HepG2 (cell line): ENCODE measurements around the gene REPIN1. TPM values are rescaled to one million over a fixed set of nuclear protein-coding genes. Genes with fewer than 3 reads are reported as not detected.
A peak's percentile ranks its signal among the peaks of the same experiment; 100 is the strongest.

Source experiments
- GZF1 ChIP-seq: sonication (generic); formaldehyde crosslinking; IDR thresholded peaks from 2 replicates; pipeline ENCODE4 v1.5.1; 2020; ENCODE audit warnings: mild to moderate bottlenecking, missing genetic modification reagents
- IRX3 ChIP-seq: sonication (generic); formaldehyde crosslinking; IDR thresholded peaks from 2 replicates; pipeline ENCODE4 v1.8.1; 2023; ENCODE audit warnings: mild to moderate bottlenecking, low read depth, missing genetic modification reagents, borderline replicate concordance
- KLF16 ChIP-seq, 2 experiments: sonication (generic) in 1 of 2; formaldehyde crosslinking in 1 of 2; IDR thresholded peaks; 2 replicates each; pipeline versions ENCODE4 v1.6.1 to v1.8.0; 2016 to 2023; ENCODE audit warnings: missing genetic modification reagents in 2 of 2, missing compliant biosample characterization in 1 of 2
- MED8 ChIP-seq: sonication (generic); formaldehyde crosslinking; IDR thresholded peaks from 2 replicates; pipeline ENCODE4 v1.8.1; 2023; ENCODE audit warnings: mild to moderate bottlenecking, missing genetic modification reagents; ENCODE audit not compliant: insufficient replicate concordance
- MZF1 ChIP-seq: sonication (generic); formaldehyde crosslinking; IDR thresholded peaks from 2 replicates; pipeline ENCODE4 v1.8.1; 2023; ENCODE audit warnings: mild to moderate bottlenecking, missing genetic modification reagents, borderline replicate concordance
- RBM22 ChIP-seq: fragments of 200-400 bp; formaldehyde crosslinking; optimal IDR thresholded peaks from 2 replicates; pipeline ENCODE3; 2017; ENCODE audit warnings: mild to moderate bottlenecking, low read length, moderate library complexity
- SSRP1 ChIP-seq: IDR thresholded peaks from 2 replicates; pipeline ENCODE4 v1.6.1; 2016; ENCODE audit warnings: control low read depth
- ZFP36 ChIP-seq: fragments of 150-350 bp; IDR thresholded peaks from 2 replicates; pipeline ENCODE4 v1.6.1; 2018; ENCODE audit warnings: borderline replicate concordance, low read length, low read depth; ENCODE audit not compliant: partially characterized antibody
- ZNF558 ChIP-seq: sonication (generic); formaldehyde crosslinking; IDR thresholded peaks from 2 replicates; pipeline ENCODE4 v1.9.0; 2022; ENCODE audit warnings: mild to moderate bottlenecking, missing genetic modification reagents, borderline replicate concordance
- ZSCAN25 ChIP-seq: sonication (generic); formaldehyde crosslinking; IDR thresholded peaks from 2 replicates; pipeline ENCODE4 v1.8.0; 2022; ENCODE audit warnings: mild to moderate bottlenecking, missing genetic modification reagents
- polyA plus RNA-seq, 8 experiments: library from polyadenylated mRNA; depleted of rRNA in 3 of 8; stranded (reverse) in 7 of 8; unstranded in 1 of 8; fragments of >200 nt; fragmentation: Illumina TruSeq in 4 of 8; extraction: Trizol in 4 of 8; gene quantifications; 2 replicates each; pipeline versions ENCODE4 v1.2.1 to v1.2.3, GENCODE V29; 2011 to 2016; ENCODE audit warnings: low read depth in 4 of 8, missing spikeins in 1 of 8, mixed read lengths in 1 of 8; ENCODE audit not compliant: insufficient read depth in 1 of 8
- total RNA-seq, 5 experiments: library from RNA; depleted of rRNA; stranded (reverse); fragments of >200 nt; fragmentation: Illumina TruSeq; extraction: Trizol; gene quantifications; 2 replicates each; pipeline ENCODE4 v1.2.3, GENCODE V29; 2016; ENCODE audit warnings: low read depth in 1 of 5
- TF ChIP-seq, protein P1 (sequence below): sonication (generic); formaldehyde crosslinking; IDR thresholded peaks from 2 replicates; pipeline ENCODE4 v1.4.0; 2020; ENCODE audit warnings: missing genetic modification reagents, borderline replicate concordance
- TF ChIP-seq, protein P2 (sequence below): sonication (generic); formaldehyde crosslinking; IDR thresholded peaks from 2 replicates; pipeline ENCODE4 v1.4.0; 2020; ENCODE audit warnings: missing genetic modification reagents, mild to moderate bottlenecking, borderline replicate concordance
- TF ChIP-seq, protein P3 (sequence below), 2 experiments: sonication (generic) in 1 of 2; formaldehyde crosslinking in 1 of 2; IDR thresholded peaks; 2 replicates each; pipeline versions ENCODE4 v1.4.0 to v1.6.1; 2016 to 2020; ENCODE audit warnings: borderline replicate concordance in 1 of 2, low read depth in 1 of 2, mild to moderate bottlenecking in 1 of 2, missing genetic modification reagents in 1 of 2
- TF ChIP-seq, protein P4 (sequence below): sonication (generic); formaldehyde crosslinking; IDR thresholded peaks from 2 replicates; pipeline ENCODE4 v1.5.0; 2020; ENCODE audit warnings: mild to moderate bottlenecking, low read depth, missing genetic modification reagents, borderline replicate concordance
- TF ChIP-seq, protein P5 (sequence below): sonication (generic); formaldehyde crosslinking; IDR thresholded peaks from 2 replicates; pipeline ENCODE4 v1.4.0; 2020; ENCODE audit warnings: missing genetic modification reagents

REPIN1 gene
- total and polyA plus RNA-seq, 2 of the 13 experiments (the other 11 are each of a cell fraction or from before 2014, with no cell fraction given) = 69.9 to 108 TPM

DNA sequence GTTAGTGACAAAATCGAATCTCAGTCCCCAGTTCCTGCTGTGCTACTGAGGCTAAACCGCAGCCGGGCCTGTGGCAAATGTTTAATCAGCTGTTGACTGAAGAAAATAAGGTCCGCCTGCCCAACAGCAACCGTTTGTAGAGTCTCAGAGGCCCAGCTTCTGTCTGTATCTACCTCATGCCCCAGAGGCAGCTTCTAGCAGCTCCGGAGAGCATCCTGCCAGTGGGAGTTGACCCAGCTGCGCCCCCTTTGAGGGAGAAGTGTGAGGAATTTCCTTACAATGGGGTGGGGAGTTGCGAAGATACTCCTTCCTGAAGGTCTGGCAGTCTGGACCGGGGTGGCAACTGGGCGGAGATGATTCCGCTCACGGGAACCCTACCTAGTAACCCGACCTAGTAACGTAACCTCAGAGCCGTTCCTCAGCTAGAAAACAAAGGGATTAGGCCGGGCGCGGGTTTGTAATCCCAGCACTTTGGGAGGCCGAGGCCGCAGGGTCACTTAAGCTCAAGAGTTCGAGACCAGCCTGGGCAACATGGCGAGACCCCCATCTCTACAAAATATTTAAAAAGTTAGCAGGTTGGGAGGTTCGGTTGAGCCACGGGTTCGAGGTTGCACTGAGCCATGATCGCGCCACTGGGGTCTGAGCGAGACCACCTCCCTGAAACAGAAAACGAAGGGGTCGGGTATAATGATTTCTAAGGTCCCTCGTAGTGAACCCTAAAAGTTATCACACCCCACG lies 9.7 kb downstream of the REPIN1 start (continued):
- TF ChIP-seq, protein P1, sequence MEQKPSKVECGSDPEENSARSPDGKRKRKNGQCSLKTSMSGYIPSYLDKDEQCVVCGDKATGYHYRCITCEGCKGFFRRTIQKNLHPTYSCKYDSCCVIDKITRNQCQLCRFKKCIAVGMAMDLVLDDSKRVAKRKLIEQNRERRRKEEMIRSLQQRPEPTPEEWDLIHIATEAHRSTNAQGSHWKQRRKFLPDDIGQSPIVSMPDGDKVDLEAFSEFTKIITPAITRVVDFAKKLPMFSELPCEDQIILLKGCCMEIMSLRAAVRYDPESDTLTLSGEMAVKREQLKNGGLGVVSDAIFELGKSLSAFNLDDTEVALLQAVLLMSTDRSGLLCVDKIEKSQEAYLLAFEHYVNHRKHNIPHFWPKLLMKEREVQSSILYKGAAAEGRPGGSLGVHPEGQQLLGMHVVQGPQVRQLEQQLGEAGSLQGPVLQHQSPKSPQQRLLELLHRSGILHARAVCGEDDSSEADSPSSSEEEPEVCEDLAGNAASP (CRISPR knock-in tag) = no peak
- TF ChIP-seq KLF16 (CRISPR knock-in tag; IDR thresholded peaks at IDR 0.05) = no peak
- TF ChIP-seq, protein P2, sequence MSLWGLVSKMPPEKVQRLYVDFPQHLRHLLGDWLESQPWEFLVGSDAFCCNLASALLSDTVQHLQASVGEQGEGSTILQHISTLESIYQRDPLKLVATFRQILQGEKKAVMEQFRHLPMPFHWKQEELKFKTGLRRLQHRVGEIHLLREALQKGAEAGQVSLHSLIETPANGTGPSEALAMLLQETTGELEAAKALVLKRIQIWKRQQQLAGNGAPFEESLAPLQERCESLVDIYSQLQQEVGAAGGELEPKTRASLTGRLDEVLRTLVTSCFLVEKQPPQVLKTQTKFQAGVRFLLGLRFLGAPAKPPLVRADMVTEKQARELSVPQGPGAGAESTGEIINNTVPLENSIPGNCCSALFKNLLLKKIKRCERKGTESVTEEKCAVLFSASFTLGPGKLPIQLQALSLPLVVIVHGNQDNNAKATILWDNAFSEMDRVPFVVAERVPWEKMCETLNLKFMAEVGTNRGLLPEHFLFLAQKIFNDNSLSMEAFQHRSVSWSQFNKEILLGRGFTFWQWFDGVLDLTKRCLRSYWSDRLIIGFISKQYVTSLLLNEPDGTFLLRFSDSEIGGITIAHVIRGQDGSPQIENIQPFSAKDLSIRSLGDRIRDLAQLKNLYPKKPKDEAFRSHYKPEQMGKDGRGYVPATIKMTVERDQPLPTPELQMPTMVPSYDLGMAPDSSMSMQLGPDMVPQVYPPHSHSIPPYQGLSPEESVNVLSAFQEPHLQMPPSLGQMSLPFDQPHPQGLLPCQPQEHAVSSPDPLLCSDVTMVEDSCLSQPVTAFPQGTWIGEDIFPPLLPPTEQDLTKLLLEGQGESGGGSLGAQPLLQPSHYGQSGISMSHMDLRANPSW (CRISPR knock-in tag) = no peak
- TF ChIP-seq ZFP36 = no peak
- no peak for TF ChIP-seq MZF1 (CRISPR knock-in tag)
- TF ChIP-seq, protein P3, sequence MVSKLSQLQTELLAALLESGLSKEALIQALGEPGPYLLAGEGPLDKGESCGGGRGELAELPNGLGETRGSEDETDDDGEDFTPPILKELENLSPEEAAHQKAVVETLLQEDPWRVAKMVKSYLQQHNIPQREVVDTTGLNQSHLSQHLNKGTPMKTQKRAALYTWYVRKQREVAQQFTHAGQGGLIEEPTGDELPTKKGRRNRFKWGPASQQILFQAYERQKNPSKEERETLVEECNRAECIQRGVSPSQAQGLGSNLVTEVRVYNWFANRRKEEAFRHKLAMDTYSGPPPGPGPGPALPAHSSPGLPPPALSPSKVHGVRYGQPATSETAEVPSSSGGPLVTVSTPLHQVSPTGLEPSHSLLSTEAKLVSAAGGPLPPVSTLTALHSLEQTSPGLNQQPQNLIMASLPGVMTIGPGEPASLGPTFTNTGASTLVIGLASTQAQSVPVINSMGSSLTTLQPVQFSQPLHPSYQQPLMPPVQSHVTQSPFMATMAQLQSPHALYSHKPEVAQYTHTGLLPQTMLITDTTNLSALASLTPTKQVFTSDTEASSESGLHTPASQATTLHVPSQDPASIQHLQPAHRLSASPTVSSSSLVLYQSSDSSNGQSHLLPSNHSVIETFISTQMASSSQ (IDR thresholded peaks at IDR 0.05; ENCODE audit: low read depth) = peak; percentile 61; the same call in 1 of the 2 replicates
- TF ChIP-seq, protein P3 (CRISPR knock-in tag; IDR thresholded peaks at IDR 0.05; ENCODE audit: borderline replicate concordance) = peak; percentile 34; the same call in 1 of the 2 replicates
- TF ChIP-seq, protein P4, sequence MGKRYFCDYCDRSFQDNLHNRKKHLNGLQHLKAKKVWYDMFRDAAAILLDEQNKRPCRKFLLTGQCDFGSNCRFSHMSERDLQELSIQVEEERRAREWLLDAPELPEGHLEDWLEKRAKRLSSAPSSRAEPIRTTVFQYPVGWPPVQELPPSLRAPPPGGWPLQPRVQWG (CRISPR knock-in tag) = no peak
- TF ChIP-seq GZF1 = no peak
- peak; percentile 58; the same call in 1 of the 2 replicates for TF ChIP-seq ZNF558 (CRISPR knock-in tag)
- TF ChIP-seq, protein P5, sequence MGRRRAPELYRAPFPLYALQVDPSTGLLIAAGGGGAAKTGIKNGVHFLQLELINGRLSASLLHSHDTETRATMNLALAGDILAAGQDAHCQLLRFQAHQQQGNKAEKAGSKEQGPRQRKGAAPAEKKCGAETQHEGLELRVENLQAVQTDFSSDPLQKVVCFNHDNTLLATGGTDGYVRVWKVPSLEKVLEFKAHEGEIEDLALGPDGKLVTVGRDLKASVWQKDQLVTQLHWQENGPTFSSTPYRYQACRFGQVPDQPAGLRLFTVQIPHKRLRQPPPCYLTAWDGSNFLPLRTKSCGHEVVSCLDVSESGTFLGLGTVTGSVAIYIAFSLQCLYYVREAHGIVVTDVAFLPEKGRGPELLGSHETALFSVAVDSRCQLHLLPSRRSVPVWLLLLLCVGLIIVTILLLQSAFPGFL (CRISPR knock-in tag) = no peak
- TF ChIP-seq MED8 (CRISPR knock-in tag) = peak; percentile 44
- TF ChIP-seq SSRP1 = no peak
- TF ChIP-seq RBM22 = peak; percentile 67
- no peak for TF ChIP-seq IRX3 (CRISPR knock-in tag)
- TF ChIP-seq ZSCAN25 (CRISPR knock-in tag) = 0 out of 2 replicates have a peak, but pooled peaks have one; percentile 33
